ENCODE data around the gene DNMT3A. TPM values are rescaled to one million over a fixed set of nuclear protein-coding genes. Genes with fewer than 3 reads are reported as not detected.

DNMT3A gene
- total and polyA plus RNA-seq, 2 of the 8 experiments (the other 6 are each of a cell fraction or from before 2014, with no cell fraction given): 33.6 to 178 TPM

DNA sequence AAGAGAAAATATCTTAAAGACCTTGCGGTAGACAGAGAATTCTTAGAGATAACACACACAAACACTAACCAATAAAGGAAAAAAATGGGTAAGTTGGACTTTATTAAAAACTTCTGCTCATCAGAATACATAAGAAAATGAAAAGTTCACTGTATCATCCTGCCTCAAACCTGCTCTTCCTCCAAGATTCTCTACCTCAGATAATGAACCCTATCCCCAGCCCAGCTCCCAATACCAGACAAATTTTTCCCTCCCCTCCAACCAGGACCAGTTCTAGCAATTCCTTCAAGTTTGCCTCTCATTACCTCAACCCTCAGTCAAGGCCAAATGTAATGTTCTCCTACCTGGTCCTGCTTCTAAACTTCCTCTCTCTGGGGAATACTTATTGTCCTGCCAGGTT lies 79.4 kb downstream of the DNMT3A start (continued):
- TF ChIP-seq JUND (IDR thresholded peaks at IDR 0.05; ENCODE audit: low read length) (no peak), TBP (IDR thresholded peaks at IDR 0.05; ENCODE audit: low read depth, low read length) (no peak), TAF1 (IDR thresholded peaks at IDR 0.05; ENCODE audit: low read depth, low read length) (no peak), SP1 (IDR thresholded peaks at IDR 0.05; ENCODE audit: low read depth, low read length) (no peak), SIN3A (conservative IDR thresholded peaks at IDR 0.05 in 1 of 2, IDR thresholded peaks at IDR 0.05 in 1 of 2; ENCODE audit: low read depth in 1 of 2, low read length in 2 of 2) (no peak), MAFK (IDR thresholded peaks at IDR 0.05; ENCODE audit: low read depth, low read length) (no peak), SIX5 (IDR thresholded peaks at IDR 0.05; ENCODE audit: low read depth, low read length) (no peak)
- TF ChIP-seq, protein P1, sequence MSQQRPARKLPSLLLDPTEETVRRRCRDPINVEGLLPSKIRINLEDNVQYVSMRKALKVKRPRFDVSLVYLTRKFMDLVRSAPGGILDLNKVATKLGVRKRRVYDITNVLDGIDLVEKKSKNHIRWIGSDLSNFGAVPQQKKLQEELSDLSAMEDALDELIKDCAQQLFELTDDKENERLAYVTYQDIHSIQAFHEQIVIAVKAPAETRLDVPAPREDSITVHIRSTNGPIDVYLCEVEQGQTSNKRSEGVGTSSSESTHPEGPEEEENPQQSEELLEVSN (IDR thresholded peaks at IDR 0.05): no peak
